Testis (tissue), 2 donors: ENCODE measurements around the gene RNF11.
"Not testable (repeated sequence)": the region's sequence is repeated elsewhere in the genome, so short reads cannot be mapped to it uniquely, and the experiment has no call there.

Experiments
- CTCF ChIP-seq, 3 experiments: fragments of 450-650 bp in 2 of 3; fragments of 200-600 bp in 1 of 3; sonication (generic) in 1 of 3; IDR thresholded peaks; one replicate each; pipeline ENCODE4 v1.5.1; 2016 to 2019; ENCODE audit warnings: antibody characterized with exemption in 3 of 3, mild to moderate bottlenecking in 2 of 3, moderate library complexity in 1 of 3
- POLR2A ChIP-seq: fragments of 450-650 bp; IDR thresholded peaks from one replicate; pipeline ENCODE4 v1.6.1; 2017; ENCODE audit warnings: antibody characterized with exemption, mild to moderate bottlenecking, moderate library complexity

GRCh38 chr1:51221529-51221928 is 14.5 kb upstream of the RNF11 start:
- TF ChIP-seq POLR2A; CTCF (IDR thresholded peaks at IDR 0.05): not testable (repeated sequence)
